SK-N-SH (cell line): ENCODE data around the gene GNAL. TPM values are rescaled to one million over a fixed set of nuclear protein-coding genes. Genes with fewer than 3 reads are reported as not detected.

Experiments
- CTCF ChIA-PET: fragments of 300-600, 350-600 bp; formaldehyde crosslinking; extraction: SDS; loops from one replicate; lab custom pipeline; 2021; lab: Yijun Ruan, JAX
- POLR2A ChIA-PET: fragments of 350-600 bp; sonication (Branson Sonifier 250); formaldehyde crosslinking; extraction: SDS; loops from one replicate; lab custom pipeline; 2020; ENCODE audit warnings: antibody characterized with exemption, inconsistent platforms; lab: Yijun Ruan, JAX
- DNase-seq: peaks from one replicate; pipeline ENCODE4 v3.0.0; 2012
- H2AFZ ChIP-seq: fragments of 200-600 bp; sonication (generic); 2 replicates; pipeline ENCODE4 v1.8.1; 2016; ENCODE audit warnings: antibody characterized with exemption, mild to moderate bottlenecking, low read depth
- H3F3A ChIP-seq: fragments of 200-600 bp; sonication (generic); replicated peaks from 2 replicates; pipeline ENCODE3; 2016; ENCODE audit warnings: antibody characterized with exemption, mild to moderate bottlenecking; ENCODE audit not compliant: insufficient read depth
- H3K27ac ChIP-seq, 2 experiments: fragments of 200-500 bp in 1 of 2; fragments of 200-600 bp in 1 of 2; sonication (Bioruptor generic) in 1 of 2; sonication (generic), shearing (Covaris generic) in 1 of 2; 2 replicates each; pipeline versions ENCODE4 v1.5.1 to v1.6.1; 2014 to 2016; ENCODE audit warnings: low read depth in 2 of 2, inconsistent platforms in 1 of 2, low read length in 1 of 2, mild to moderate bottlenecking in 1 of 2, mixed read lengths in 1 of 2
- H3K27me3 ChIP-seq: fragments of 200-600 bp; sonication (generic), shearing (Covaris generic); 2 replicates; pipeline ENCODE4 v1.6.1; 2016; ENCODE audit warnings: mixed run types; ENCODE audit not compliant: insufficient read depth
- H3K36me3 ChIP-seq, 2 experiments: fragments of 200-500 bp in 1 of 2; fragments of 200-600 bp in 1 of 2; sonication (Bioruptor generic) in 1 of 2; sonication (generic) in 1 of 2; replicated peaks in 1 of 2; 2 replicates each; pipeline versions ENCODE3 to v1.5.1; 2014 to 2016; ENCODE audit warnings: low read length in 1 of 2, mild to moderate bottlenecking in 1 of 2; ENCODE audit not compliant: insufficient read depth in 2 of 2, control insufficient read depth in 1 of 2
- H3K4me1 ChIP-seq, 2 experiments: fragments of 200-500 bp in 1 of 2; fragments of 200-600 bp in 1 of 2; sonication (Bioruptor generic) in 1 of 2; sonication (generic), shearing (Covaris generic) in 1 of 2; 2 replicates each; pipeline versions ENCODE4 v1.5.1 to v1.6.1; 2014 to 2016; ENCODE audit warnings: low read depth in 1 of 2, low read length in 1 of 2, mixed run types in 1 of 2; ENCODE audit not compliant: insufficient read depth in 2 of 2, control insufficient read depth in 1 of 2
- H3K4me2 ChIP-seq: fragments of 200-600 bp; sonication (generic), shearing (Covaris generic); 2 replicates; pipeline ENCODE4 v1.6.1; 2017; ENCODE audit warnings: mixed run types
- H3K4me3 ChIP-seq, 2 experiments: fragments of 200-500 bp in 1 of 2; fragments of 200-600 bp in 1 of 2; sonication (Bioruptor generic) in 1 of 2; sonication (generic), shearing (Covaris generic) in 1 of 2; 2 replicates each; pipeline versions ENCODE4 v1.5.1 to v1.8.1; 2014 to 2016; ENCODE audit warnings: low read depth in 2 of 2, inconsistent platforms in 1 of 2, low read length in 1 of 2, mild to moderate bottlenecking in 1 of 2, mixed read lengths in 1 of 2, moderate library complexity in 1 of 2
- H3K79me2 ChIP-seq: fragments of 200-600 bp; sonication (generic); 2 replicates; pipeline ENCODE4 v1.8.1; 2017; ENCODE audit warnings: mild to moderate bottlenecking; ENCODE audit not compliant: insufficient read depth
- H3K9ac ChIP-seq: fragments of 200-600 bp; sonication (generic); 2 replicates; pipeline ENCODE4 v1.6.1; 2017; ENCODE audit warnings: mixed run types
- H3K9me2 ChIP-seq: fragments of 200-600 bp; sonication (generic); 2 replicates; pipeline ENCODE4 v1.6.1; 2017; ENCODE audit warnings: mixed run types
- H3K9me3 ChIP-seq: fragments of 200-600 bp; sonication (generic); 2 replicates; pipeline ENCODE4 v1.6.1; 2017; ENCODE audit warnings: mixed run types, mild to moderate bottlenecking, moderate library complexity
- H4K20me1 ChIP-seq: fragments of 200-600 bp; sonication (generic); 2 replicates; pipeline ENCODE4 v1.6.1; 2017; ENCODE audit warnings: mild to moderate bottlenecking, mixed run types; ENCODE audit not compliant: insufficient read depth
- ELF1 ChIP-seq: IDR thresholded peaks from 2 replicates; pipeline ENCODE4 v1.4.0; 2012
- GABPA ChIP-seq: IDR thresholded peaks from 2 replicates; pipeline ENCODE4 v1.4.0; 2012; ENCODE audit warnings: low read depth, mild to moderate bottlenecking
- GATA2 ChIP-seq: sonication (generic); formaldehyde crosslinking; IDR thresholded peaks from 2 replicates; pipeline ENCODE4 v1.5.0; 2020; ENCODE audit warnings: mild to moderate bottlenecking, missing genetic modification reagents
- NRF1 ChIP-seq: IDR thresholded peaks from 2 replicates; pipeline ENCODE4 v1.6.1; 2012; ENCODE audit warnings: low read depth, mild to moderate bottlenecking, low read length
- SIN3A ChIP-seq: IDR thresholded peaks from 2 replicates; pipeline ENCODE4 v1.6.1; 2012; ENCODE audit warnings: low read depth, mild to moderate bottlenecking, low read length, moderate library complexity, borderline replicate concordance
- SMC3 ChIP-seq: IDR thresholded peaks from 2 replicates; pipeline ENCODE4 v1.6.1; 2012; ENCODE audit warnings: low read depth, low read length, improper control_type of control experiment
- TEAD4 ChIP-seq: IDR thresholded peaks from 2 replicates; pipeline ENCODE4 v1.4.0; 2012; ENCODE audit warnings: mild to moderate bottlenecking, borderline replicate concordance; ENCODE audit not compliant: insufficient read depth
- WGBS: methylation state at CpG from one replicate; pipeline ENCODE4 v1.1.6; 2017; ENCODE audit warnings: low lambda C conversion rate; 5-methylcytosine and 5-hydroxymethylcytosine counted together
- polyA plus RNA-seq, 3 experiments: library from polyadenylated mRNA; depleted of rRNA; stranded (reverse); fragments of >200 nt; gene quantifications; 2 replicates each; pipeline ENCODE4 v1.2.3, GENCODE V29; 2012
- TF ChIP-seq, protein P1 (sequence below): fragments of 200-600 bp; sonication (generic); IDR thresholded peaks from 2 replicates; pipeline ENCODE4 v1.6.1; 2017; ENCODE audit warnings: antibody characterized with exemption, mild to moderate bottlenecking, moderate library complexity
- TF ChIP-seq, protein P2 (sequence below): fragments of 150-350 bp; IDR thresholded peaks from 2 replicates; pipeline ENCODE4 v1.6.1; 2017; ENCODE audit warnings: antibody characterized with exemption, low read length, low read depth, borderline replicate concordance
- TF ChIP-seq, protein P3 (sequence below): fragments of 150-350 bp; IDR thresholded peaks from 2 replicates; pipeline ENCODE4 v1.6.1; 2016; ENCODE audit warnings: mild to moderate bottlenecking, low read depth, low read length

GNAL gene
- polyA plus RNA-seq, 1 of the 3 experiments (the other 2 are of a cell fraction): 0.13 TPM

DNA sequence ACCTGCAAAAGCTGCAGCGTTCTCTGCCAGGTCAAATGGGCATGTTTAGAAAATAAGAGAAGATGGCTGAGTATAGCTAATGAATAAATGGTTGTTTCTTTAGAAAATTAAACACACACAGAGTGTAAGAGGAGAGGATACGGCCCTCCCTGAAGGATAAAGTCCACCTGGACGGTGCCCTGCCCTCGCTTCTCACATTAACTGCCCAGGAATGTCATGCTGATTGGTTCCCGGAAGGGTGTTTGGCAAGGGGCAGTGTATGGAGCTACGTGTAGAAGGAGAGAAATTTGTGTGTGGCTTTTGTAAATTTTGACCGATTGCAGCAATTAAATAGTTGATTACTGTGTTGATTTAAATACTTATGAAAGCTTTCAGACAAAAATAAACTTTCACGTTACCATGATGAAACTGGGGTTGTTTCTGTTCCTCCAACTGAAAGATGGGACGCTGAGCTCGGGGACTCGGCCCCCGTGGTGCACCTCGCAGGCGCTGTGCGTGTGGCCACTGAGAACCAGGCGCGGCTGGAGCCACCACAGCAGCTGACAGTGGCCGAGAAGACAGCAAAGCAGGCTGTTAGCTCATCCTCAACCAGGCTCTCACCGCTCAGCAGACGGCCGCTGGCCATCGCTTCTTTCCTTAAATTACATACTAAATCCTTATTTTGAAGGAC lies 196.3 kb downstream of the GNAL start:
- TF ChIP-seq NRF1 (no peak), TEAD4 (no peak), ELF1 (no peak), SIN3A (no peak), GABPA (no peak), SMC3 (no peak)
- TF ChIP-seq, protein P1, sequence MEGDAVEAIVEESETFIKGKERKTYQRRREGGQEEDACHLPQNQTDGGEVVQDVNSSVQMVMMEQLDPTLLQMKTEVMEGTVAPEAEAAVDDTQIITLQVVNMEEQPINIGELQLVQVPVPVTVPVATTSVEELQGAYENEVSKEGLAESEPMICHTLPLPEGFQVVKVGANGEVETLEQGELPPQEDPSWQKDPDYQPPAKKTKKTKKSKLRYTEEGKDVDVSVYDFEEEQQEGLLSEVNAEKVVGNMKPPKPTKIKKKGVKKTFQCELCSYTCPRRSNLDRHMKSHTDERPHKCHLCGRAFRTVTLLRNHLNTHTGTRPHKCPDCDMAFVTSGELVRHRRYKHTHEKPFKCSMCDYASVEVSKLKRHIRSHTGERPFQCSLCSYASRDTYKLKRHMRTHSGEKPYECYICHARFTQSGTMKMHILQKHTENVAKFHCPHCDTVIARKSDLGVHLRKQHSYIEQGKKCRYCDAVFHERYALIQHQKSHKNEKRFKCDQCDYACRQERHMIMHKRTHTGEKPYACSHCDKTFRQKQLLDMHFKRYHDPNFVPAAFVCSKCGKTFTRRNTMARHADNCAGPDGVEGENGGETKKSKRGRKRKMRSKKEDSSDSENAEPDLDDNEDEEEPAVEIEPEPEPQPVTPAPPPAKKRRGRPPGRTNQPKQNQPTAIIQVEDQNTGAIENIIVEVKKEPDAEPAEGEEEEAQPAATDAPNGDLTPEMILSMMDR: no peak
- TF ChIP-seq, protein P2, sequence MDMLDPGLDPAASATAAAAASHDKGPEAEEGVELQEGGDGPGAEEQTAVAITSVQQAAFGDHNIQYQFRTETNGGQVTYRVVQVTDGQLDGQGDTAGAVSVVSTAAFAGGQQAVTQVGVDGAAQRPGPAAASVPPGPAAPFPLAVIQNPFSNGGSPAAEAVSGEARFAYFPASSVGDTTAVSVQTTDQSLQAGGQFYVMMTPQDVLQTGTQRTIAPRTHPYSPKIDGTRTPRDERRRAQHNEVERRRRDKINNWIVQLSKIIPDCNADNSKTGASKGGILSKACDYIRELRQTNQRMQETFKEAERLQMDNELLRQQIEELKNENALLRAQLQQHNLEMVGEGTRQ: no peak
- Histone ChIP-seq H3K4me2 (no peak overlapping the region), H3K79me2 (no peaks in the 10 kb centered on the region), H3K9me3 (no peaks in the 10 kb centered on the region), H3K36me3 (peaks cover 2 to 27% of the 10 kb centered on the region in 2 experiments), H3K27me3 (no peaks in the 10 kb centered on the region), H3K4me1 (no peaks in the 10 kb centered on the region), H3K4me3 (no peak overlapping the region), H3K9ac (no peak overlapping the region), H4K20me1 (no peaks in the 10 kb centered on the region), H2AFZ (no peak overlapping the region), H3K9me2 (no peaks in the 10 kb centered on the region), H3K27ac (no peak overlapping the region), H3F3A (no peaks in the 10 kb centered on the region)
- ChIA-PET POLR2A (no interaction called here), CTCF (no interaction called here)
- no peak for DNase-seq
- WGBS: 94% methylated on average over 21 of the region's 22 CpGs

DNA sequence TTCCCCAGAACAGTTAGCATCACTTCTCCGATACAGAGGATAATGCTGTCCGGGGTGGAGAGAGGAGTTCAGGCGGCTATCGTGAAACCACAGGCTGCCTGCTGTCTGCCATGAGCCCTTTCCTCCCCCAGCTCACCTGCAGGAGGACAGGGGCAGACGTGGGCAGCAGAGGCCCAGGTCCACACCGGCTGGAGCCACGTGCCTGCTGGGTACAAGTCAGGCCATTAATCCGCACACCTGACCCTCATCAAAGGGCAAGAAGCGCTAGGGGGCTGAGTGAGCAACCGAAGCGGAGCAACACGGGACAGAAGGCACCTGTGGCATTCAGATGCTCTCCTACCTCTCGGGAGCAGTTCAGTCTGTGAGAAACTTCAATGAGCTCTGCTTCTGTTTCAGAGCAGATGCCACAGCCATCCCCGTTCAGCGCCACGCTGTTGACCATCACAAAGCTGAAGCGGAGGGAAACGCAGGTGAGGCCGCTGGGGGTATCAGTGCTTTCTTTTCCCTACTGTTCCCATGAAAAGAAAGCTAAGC lies 197.6 kb downstream of the GNAL start:
- no peaks in the 10 kb centered on the region for H3K4me1 ChIP-seq
- H3K79me2 ChIP-seq: no peaks in the 10 kb centered on the region
- no peak overlapping the region for H3K4me2 ChIP-seq
- H4K20me1 ChIP-seq: no peaks in the 10 kb centered on the region
- no peak overlapping the region for H3K27ac ChIP-seq
- H3K4me3 ChIP-seq: no peak overlapping the region
- no peak for DNase-seq
- H3K9me2 ChIP-seq: no peaks in the 10 kb centered on the region
- H3K27me3 ChIP-seq: no peaks in the 10 kb centered on the region
- no peak for TF ChIP-seq GATA2
- TF ChIP-seq, protein P3, sequence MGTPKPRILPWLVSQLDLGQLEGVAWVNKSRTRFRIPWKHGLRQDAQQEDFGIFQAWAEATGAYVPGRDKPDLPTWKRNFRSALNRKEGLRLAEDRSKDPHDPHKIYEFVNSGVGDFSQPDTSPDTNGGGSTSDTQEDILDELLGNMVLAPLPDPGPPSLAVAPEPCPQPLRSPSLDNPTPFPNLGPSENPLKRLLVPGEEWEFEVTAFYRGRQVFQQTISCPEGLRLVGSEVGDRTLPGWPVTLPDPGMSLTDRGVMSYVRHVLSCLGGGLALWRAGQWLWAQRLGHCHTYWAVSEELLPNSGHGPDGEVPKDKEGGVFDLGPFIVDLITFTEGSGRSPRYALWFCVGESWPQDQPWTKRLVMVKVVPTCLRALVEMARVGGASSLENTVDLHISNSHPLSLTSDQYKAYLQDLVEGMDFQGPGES: no peak
- H3K36me3 ChIP-seq: peaks cover 7 to 27% of the 10 kb centered on the region in 2 experiments
- no peak overlapping the region for H2AFZ ChIP-seq
- H3K9ac ChIP-seq: no peak overlapping the region
- ChIA-PET POLR2A (no interaction called here), CTCF (interaction anchor here (1.7 kb wide), 1 partner anchor 153 kb away, joined by 4 read pairs; no protein-coding TSS in a partner anchor)
- WGBS: 83% methylated on average over 17 of the region's 19 CpGs
- no peaks in the 10 kb centered on the region for H3F3A ChIP-seq
- no peaks in the 10 kb centered on the region for H3K9me3 ChIP-seq
